DOHH2 (cell line): Measurements from ENCODE around the gene PRDM5.

Experiments used
- H3F3A ChIP-seq: fragments of 200-600 bp; sonication (generic), shearing (Covaris generic); 2 replicates; pipeline ENCODE4 v1.6.0; 2016; ENCODE audit warnings: antibody characterized with exemption, mild to moderate bottlenecking; ENCODE audit not compliant: control insufficient read depth, insufficient read depth
- H3K27ac ChIP-seq: fragments of 200-600 bp; sonication (generic); 2 replicates; pipeline ENCODE4 v1.5.1; 2014; ENCODE audit warnings: low read depth, mild to moderate bottlenecking, low read length, moderate library complexity
- H3K27me3 ChIP-seq: fragments of 200-600 bp; sonication (generic); 2 replicates; pipeline ENCODE4 v1.6.1; 2014; ENCODE audit warnings: mild to moderate bottlenecking, low read length, mixed read lengths; ENCODE audit not compliant: control insufficient read depth
- H3K36me3 ChIP-seq: fragments of 200-600 bp; sonication (generic); 2 replicates; pipeline ENCODE4 v1.6.1; 2014; ENCODE audit warnings: mild to moderate bottlenecking, low read length, moderate library complexity, mixed read lengths; ENCODE audit not compliant: control insufficient read depth
- H3K4me1 ChIP-seq: fragments of 200-600 bp; sonication (generic); 2 replicates; pipeline ENCODE4 v1.6.1; 2014; ENCODE audit warnings: mild to moderate bottlenecking, low read length, mixed read lengths; ENCODE audit not compliant: control insufficient read depth
- H3K4me2 ChIP-seq: fragments of 200-600 bp; sonication (generic); 2 replicates; pipeline ENCODE4 v1.6.0; 2014; ENCODE audit warnings: mild to moderate bottlenecking, low read length, moderate library complexity
- H3K4me3 ChIP-seq: fragments of 200-600 bp; sonication (generic); 2 replicates; pipeline ENCODE4 v1.5.1; 2014; ENCODE audit warnings: mild to moderate bottlenecking, low read length, mixed read lengths
- H3K79me2 ChIP-seq: fragments of 200-600 bp; sonication (generic); 2 replicates; pipeline ENCODE4 v1.6.1; 2014; ENCODE audit warnings: mild to moderate bottlenecking, low read length, mixed read lengths; ENCODE audit not compliant: control insufficient read depth
- H3K9me2 ChIP-seq: fragments of 200-600 bp; sonication (generic); replicated peaks from 2 replicates; pipeline ENCODE4 v1.6.1; 2014; ENCODE audit warnings: mild to moderate bottlenecking, low read length, mixed read lengths; ENCODE audit not compliant: control insufficient read depth
- H3K9me3 ChIP-seq: fragments of 200-600 bp; sonication (generic); 2 replicates; pipeline ENCODE4 v1.6.1; 2014; ENCODE audit warnings: antibody characterized with exemption, low read length, mixed read lengths; ENCODE audit not compliant: control insufficient read depth, insufficient read depth
- H4K20me1 ChIP-seq: fragments of 200-600 bp; sonication (generic); 2 replicates; pipeline ENCODE4 v1.6.0; 2014; ENCODE audit warnings: low read depth, mild to moderate bottlenecking, antibody characterized with exemption, low read length, moderate library complexity; ENCODE audit not compliant: control insufficient read depth, insufficient read depth
- EZH2phosphoT487 ChIP-seq: fragments of 200-600 bp; sonication (generic); IDR thresholded peaks from 2 replicates; pipeline ENCODE4 v1.6.1; 2017; ENCODE audit warnings: borderline replicate concordance, mild to moderate bottlenecking, antibody characterized with exemption, low read length, moderate library complexity, mixed read lengths
- TF ChIP-seq, protein P1 (sequence below): fragments of 200-600 bp; sonication (generic); IDR thresholded peaks from one replicate; pipeline ENCODE4 v1.5.1; 2014; ENCODE audit warnings: antibody characterized with exemption, mild to moderate bottlenecking, low read depth, low read length; ENCODE audit not compliant: poor library complexity, severe bottlenecking

Gene PRDM5

DNA sequence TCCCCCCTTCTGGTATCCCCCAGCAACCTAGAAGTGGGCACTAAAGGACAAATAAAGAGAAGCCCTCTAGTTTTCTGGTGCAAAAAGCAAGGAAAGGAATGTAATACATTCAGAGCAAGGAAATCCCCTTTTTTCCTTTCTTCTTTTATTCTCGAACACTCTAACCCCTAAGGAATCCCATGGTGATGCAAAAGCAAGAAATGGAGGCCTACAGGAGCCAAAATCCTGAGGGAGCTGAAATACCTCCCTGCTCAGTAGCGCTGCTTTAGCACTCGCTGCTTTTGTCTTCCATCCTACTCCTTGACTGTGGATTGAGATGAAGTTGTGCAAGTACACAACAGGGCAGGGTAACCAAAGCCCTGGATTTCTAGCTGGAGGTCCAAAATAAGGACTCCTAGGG, 251.0 kb downstream of the PRDM5 start:
- H3K4me1 ChIP-seq: no peaks in the 10 kb centered on the region
- TF ChIP-seq, protein P1, sequence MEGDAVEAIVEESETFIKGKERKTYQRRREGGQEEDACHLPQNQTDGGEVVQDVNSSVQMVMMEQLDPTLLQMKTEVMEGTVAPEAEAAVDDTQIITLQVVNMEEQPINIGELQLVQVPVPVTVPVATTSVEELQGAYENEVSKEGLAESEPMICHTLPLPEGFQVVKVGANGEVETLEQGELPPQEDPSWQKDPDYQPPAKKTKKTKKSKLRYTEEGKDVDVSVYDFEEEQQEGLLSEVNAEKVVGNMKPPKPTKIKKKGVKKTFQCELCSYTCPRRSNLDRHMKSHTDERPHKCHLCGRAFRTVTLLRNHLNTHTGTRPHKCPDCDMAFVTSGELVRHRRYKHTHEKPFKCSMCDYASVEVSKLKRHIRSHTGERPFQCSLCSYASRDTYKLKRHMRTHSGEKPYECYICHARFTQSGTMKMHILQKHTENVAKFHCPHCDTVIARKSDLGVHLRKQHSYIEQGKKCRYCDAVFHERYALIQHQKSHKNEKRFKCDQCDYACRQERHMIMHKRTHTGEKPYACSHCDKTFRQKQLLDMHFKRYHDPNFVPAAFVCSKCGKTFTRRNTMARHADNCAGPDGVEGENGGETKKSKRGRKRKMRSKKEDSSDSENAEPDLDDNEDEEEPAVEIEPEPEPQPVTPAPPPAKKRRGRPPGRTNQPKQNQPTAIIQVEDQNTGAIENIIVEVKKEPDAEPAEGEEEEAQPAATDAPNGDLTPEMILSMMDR: no peak
- TF ChIP-seq EZH2phosphoT487: no peak

DNA sequence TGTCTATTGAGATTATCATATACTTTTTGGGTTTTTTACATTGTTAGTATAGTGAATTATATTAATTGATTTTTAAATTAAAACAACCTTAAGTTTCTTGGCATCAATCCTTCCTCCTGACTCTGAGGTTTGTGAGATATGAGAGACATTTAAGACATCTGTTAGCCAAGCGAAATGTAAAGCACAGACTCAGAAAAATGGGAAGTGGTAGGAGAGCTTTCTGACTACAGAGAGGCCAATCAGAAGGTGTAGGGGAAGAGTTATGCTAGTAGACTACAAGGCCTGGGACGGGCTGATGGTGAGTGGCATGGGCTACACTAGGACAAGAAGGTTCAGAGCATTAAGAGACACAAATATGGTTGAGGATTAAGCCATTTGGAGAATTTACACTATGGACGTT, 255.4 kb downstream of the PRDM5 start:
- Histone ChIP-seq H3K9me3 (no peaks in the 10 kb centered on the region), H3K4me1 (no peaks in the 10 kb centered on the region), H3K4me3 (no peak overlapping the region), H3K9me2 (no peaks in the 10 kb centered on the region), H4K20me1 (no peaks in the 10 kb centered on the region), H3K36me3 (no peaks in the 10 kb centered on the region), H3F3A (no peaks in the 10 kb centered on the region), H3K79me2 (no peaks in the 10 kb centered on the region), H3K27me3 (no peaks in the 10 kb centered on the region), H3K27ac (no peak overlapping the region), H3K4me2 (no peak overlapping the region)
- TF ChIP-seq, protein P1: no peak
- TF ChIP-seq EZH2phosphoT487: no peak

More for the DNA sequence above, 251.0 kb downstream of the PRDM5 start:
- Histone ChIP-seq H3K27me3 (no peaks in the 10 kb centered on the region), H3K9me3 (no peaks in the 10 kb centered on the region), H3K4me3 (no peak overlapping the region), H3K36me3 (no peaks in the 10 kb centered on the region), H4K20me1 (no peaks in the 10 kb centered on the region), H3K9me2 (no peaks in the 10 kb centered on the region), H3K4me2 (no peak overlapping the region), H3F3A (no peaks in the 10 kb centered on the region), H3K27ac (no peak overlapping the region), H3K79me2 (no peaks in the 10 kb centered on the region)

DNA sequence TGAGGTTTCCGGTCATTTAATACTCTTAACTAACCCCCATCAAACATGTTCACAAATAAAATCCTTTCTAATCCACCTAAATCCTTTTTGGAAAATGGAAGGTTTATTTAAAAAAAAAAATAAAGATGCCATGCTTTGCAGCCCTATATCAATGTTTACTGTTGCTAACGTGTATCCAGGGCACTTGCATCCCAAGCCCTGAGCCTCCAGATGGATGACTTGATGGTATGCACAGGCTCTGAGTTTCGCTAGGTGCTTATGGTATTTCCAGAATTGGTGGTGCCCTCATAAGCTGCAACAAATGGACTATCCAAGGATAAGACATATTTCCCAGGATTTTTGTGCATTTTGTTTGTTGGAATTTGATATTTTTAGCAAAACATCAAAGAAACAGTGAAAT, 257.7 kb downstream of the PRDM5 start:
- no peaks in the 10 kb centered on the region for H3F3A ChIP-seq
- H3K9me2 ChIP-seq: no peaks in the 10 kb centered on the region
- no peak overlapping the region for H3K4me2 ChIP-seq
- no peak overlapping the region for H3K4me3 ChIP-seq
- H3K9me3 ChIP-seq: no peaks in the 10 kb centered on the region
- no peaks in the 10 kb centered on the region for H3K4me1 ChIP-seq
- no peaks in the 10 kb centered on the region for H3K27me3 ChIP-seq
- no peaks in the 10 kb centered on the region for H3K36me3 ChIP-seq
- no peaks in the 10 kb centered on the region for H3K79me2 ChIP-seq
- H4K20me1 ChIP-seq: no peaks in the 10 kb centered on the region
- no peak for TF ChIP-seq EZH2phosphoT487
- TF ChIP-seq, protein P1: no peak
- no peak overlapping the region for H3K27ac ChIP-seq
